Hematopoietic multipotent progenitor cell treated with erythropoietin and hydrocortisone succinate and interleukin-3 and kit ligand, for 17 days (in vitro differentiated cells): ENCODE data around the gene MKRN2.
"Not testable (repeated sequence)": the region's sequence is repeated elsewhere in the genome, so short reads cannot be mapped to it uniquely, and the experiment has no call there.

Source experiments
- DNase-seq: peaks from one replicate; pipeline ENCODE4 v3.0.0-alpha.2; 2015; ENCODE audit warnings: low spot score

The MKRN2 gene

DNA sequence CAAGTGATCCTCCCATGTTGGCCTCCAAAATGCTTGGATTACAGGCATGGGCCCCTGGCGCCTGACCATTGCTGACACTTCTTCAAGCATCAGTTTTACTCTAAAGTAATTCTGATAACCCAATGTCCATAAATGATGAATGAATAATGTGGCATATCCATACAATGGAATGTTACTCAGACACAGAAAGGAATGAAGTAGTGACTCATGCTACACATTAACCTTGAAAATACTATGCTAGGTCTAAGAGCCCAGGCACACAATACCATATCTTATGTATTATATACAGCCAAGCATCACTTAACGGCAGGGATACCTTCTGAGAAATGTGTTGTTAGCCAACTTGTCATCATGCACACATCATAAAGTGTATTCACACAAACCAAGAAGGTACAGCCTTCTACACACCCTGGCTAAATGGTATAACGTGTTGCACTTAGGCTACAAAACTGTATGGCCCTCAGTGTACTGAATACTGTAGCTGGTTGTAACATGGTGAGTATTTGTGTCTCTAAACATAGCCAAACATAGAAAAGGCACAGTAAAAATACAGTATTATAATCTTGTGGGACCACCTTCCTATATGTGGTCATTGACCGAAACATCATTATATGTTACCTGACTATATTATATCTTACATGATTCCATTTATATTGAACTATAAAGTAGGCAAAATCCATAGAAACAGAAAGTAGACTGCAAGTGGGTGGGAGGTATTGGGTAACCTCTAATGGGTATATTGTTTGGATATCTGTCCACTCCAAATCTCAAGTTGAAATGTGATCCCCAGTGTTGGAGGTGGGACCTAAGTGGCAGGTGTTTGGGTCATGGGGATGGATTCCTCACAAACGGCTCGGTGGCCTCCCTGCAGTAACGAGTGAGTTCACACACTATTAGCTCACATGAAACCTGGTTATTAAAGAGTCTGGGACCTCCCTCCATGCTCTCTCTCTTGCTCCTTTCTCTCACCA, 31.4 kb downstream of the MKRN2 start:
- DNase-seq = no peak

GRCh38 chr3:12590096-12590495, 33.2 kb downstream of the MKRN2 start:
- no peak for DNase-seq

GRCh38 chr3:12591456-12591855, 34.6 kb downstream of the MKRN2 start:
- DNase-seq = no peak

DNA sequence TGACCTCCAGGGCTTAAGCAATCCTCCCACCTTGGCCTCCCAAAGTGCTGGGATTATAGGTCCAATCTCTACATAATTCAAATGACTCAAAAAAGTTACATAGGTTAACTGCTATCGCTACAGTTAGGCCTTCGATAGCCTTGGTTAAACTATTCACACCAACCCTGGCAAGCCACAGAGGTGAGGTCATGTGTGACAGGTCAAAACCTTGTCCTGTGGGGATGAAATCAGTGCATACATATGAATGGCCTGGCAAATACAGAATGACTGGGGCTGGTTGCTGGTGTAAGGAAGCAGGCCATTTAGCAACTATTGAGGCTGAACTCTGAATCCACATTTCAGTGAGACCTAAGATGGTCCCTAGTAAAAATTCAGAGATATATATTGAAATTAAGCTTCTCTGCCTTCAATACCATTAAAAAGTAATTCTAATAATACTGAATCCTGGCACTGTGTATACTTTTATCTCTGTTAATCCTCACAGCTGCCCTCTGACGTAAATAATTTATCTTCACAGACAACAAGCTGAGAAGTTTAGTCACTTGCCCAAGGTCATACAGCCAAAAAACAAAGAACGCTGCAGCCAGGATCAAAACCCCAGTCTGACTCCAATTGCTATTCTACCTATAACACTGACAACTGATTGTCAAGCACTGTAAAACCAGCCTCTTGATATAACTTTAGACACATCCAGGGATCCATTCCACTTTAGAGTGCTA, 35.3 kb downstream of the MKRN2 start:
- no peak for DNase-seq

- DNase-seq = no peak
Measured at GRCh38 chr3:12593473-12593872, 36.6 kb downstream of the MKRN2 start.

- DNase-seq = no peak
Measured at GRCh38 chr3:12598890-12599289, 42.0 kb downstream of the MKRN2 start.

- DNase-seq = peak; percentile 23
Measured at GRCh38 chr3:12601072-12601471, 44.2 kb downstream of the MKRN2 start.

DNA sequence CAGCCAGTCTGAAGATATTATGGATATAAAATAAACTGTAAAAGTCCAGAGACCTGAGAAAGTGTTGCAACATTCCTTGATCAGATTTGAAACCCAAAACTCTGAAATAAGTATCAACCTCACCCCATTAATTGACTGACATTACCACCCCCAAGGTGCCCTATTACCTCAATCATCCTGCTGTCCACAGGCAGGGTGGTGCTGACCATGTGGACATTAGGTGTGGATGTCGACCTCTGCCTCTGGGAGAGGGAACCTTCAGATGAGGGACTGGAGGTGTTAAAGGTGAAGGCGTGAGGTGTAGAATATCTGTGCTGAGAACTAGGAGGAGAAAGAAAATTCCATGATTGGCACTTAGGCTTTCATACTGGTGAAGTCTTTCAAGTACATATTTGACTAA, 47.1 kb downstream of the MKRN2 start:
- no peak for DNase-seq

DNA sequence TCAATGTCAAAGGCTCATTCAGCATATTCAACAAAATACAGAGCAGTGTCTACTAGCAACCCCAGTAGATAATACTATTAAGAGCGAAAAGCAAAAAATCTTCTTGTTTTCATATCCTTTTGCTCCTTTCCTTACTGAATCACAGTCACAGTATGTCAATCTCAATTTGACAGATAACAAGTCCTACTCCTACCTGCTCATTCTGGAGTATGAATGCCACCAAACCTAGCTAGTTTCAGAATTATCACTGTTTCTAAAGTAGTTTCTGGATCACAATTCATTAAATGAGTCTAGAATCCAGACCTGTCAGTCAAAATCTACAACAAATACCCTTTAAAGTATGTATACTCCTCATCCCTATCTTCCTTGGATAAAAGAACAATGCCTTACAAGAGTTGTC, 51.5 kb downstream of the MKRN2 start:
- no peak for DNase-seq

- DNase-seq = no peak
Measured at GRCh38 chr3:12611117-12611516, 54.2 kb downstream of the MKRN2 start.

DNA sequence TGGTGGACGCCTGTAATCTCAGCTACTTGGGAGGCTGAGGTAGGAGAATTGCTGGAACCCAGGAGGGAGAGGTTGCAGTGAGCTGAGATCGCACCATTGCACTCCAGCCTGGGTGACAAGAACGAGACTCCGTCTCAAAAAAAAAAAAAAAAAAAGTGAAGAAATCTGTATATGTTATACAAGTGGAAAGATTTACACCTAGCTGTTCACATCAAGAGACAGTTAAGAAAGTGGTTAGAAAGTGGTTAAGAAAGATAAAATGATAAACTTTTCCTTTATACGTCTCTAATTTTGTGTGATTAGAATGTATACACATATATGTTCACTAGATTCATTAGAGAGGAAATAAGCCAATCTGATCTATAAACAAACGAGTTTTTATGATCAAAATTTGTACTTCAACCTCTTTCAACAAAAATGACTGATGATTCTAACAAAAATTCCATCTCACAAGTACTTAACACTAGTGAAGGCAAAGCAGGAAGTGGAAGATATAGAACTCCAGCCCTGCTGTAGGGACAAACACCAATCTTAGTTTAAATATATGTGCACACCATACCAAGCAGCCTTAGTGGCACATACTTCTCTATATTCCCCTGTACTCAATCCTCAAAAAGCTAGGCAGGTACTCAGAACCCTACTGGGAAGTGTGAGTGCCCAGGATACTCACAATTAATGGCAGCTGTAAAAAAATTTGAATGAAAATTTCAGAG, 55.8 kb downstream of the MKRN2 start:
- DNase-seq = no peak

DNA sequence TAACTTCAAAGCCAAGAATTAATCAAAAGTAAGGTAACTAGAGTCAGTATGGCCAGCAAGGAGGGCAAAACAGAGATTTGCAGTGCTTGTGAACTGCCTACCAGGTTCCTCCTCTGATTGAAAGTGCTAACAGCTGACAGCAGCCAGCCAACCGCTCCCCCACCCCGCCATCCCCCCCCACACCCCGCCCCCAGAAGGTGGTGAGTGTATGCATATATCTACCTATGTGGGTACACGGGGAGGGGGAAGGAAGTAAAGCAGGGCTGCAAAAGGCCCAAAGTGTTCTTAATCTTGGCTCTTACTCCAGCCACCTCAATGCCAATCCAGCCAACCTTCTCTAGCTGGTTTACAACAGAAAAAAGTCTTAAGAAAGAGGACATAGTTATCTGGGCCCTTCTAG, 56.4 kb downstream of the MKRN2 start:
- no peak for DNase-seq

DNA sequence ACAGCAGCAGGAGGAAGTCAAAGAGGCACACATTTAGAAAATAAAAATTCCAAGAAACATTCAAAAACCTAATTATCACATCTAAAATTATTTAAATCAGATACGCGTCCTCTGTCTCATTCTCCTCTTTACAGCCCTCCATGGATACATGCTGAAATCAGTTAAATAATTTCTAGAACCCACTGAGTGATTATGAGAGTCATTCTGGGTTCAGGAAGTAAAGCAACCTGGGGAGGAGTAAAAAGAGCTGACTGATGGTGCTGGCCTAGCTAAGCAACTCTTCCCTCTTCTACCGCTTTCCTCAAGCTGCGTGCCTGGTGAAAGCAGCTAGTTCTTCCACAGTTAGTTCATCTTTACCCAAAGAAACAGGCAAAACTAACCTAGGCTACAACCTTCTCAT, 58.4 kb downstream of the MKRN2 start:
- DNase-seq = no peak

- no peak for DNase-seq
Measured at GRCh38 chr3:12618426-12618825, 61.5 kb downstream of the MKRN2 start.

DNA sequence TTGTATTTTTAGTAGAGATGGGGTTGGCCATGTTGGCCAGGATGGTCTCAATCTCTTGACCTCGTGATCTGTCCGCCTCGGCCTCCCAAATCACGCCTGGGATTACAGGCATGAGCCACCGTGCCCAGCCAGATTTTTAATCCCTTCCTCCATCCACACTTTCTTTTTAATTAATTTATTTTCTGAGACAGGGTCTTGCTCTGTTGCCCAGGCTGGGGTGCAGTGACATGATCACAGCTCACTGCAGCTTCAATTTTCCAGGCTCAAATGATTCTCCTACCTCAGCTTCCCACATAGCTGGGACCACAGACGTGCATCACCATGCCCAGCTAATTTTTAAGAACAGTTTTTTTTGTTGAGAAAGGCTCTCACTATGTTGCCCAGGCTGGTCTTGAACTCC, 63.4 kb downstream of the MKRN2 start:
- DNase-seq = no peak

DNA sequence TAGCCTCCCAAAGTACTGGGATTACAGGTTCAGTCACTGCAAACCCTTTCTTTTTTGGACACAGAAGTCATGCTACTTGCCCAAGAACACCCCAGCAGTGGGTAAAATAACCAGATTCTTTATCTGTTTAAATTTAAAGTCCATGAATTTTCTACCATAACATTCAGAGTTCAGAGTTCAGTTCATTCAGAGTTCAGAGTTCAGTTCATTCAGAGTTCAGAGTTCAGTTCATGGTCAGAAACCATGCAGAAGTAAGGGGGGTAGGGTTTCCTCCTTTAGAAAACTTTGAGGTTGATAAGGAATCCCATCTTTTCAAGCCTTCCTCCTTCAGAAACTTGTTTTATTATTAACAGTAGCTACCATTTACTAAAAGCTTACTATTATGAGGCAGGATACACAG, 63.8 kb downstream of the MKRN2 start:
- DNase-seq = no peak

- no peak for DNase-seq
Measured at GRCh38 chr3:12622335-12622734, 65.4 kb downstream of the MKRN2 start.

GRCh38 chr3:12624056-12624455, 67.2 kb downstream of the MKRN2 start:
- DNase-seq = no peak

DNA sequence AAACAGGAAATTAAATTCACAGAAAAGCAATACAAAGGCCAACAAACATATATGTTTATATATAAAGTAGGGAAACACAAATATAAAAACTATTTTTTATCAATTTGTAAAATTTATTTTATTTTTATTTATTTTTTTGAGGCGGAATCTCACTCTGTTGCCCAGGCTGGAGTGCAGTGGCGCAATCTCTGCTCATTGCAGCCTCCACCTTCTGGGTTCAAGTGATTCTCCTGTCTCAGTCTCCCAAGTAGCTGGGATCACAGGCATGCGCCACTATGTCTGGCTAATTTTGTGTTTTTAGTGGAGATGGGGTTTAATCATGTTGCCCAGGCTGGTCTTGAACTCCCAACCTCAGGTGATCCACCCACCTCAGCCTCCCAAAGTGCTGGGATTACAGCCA, 68.1 kb downstream of the MKRN2 start:
- DNase-seq = not testable (repeated sequence)

GRCh38 chr3:12627370-12627769, 70.5 kb downstream of the MKRN2 start:
- DNase-seq = no peak

- no peak for DNase-seq
Measured at GRCh38 chr3:12628813-12629212, 71.9 kb downstream of the MKRN2 start.

- DNase-seq = no peak
Measured at GRCh38 chr3:12629560-12629959, 72.7 kb downstream of the MKRN2 start.

DNA sequence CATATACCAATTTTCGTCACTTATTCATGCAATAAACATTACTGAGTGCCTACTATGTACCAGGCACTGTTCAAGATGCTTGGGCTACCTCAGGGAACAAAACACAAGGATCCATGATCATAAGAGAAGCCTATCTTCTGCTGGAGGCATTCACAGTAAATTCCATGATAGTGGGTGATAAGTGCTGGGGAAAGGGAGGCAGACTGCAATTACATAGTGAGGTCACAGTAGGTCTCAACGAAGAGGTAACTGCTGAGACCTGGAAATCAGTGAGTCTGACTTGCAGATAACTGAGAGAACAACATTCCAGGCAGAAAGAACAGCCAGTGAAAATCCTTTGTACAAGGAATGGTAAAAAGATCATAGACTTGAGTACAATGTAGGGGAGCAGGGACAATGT, 73.4 kb downstream of the MKRN2 start:
- DNase-seq = no peak
